Measurements from ENCODE around the gene TGFBR3. TPM values are rescaled to one million over a fixed set of nuclear protein-coding genes. Genes with fewer than 3 reads are reported as not detected.
A peak's percentile ranks its signal among the peaks of the same experiment; 100 is the strongest.

Gene TGFBR3
- total and polyA plus RNA-seq, 9 of the 15 experiments (the other 6 are each of a cell fraction or from before 2014, with no cell fraction given), result 3.6 to 32.4 (median 15.6) TPM

DNA sequence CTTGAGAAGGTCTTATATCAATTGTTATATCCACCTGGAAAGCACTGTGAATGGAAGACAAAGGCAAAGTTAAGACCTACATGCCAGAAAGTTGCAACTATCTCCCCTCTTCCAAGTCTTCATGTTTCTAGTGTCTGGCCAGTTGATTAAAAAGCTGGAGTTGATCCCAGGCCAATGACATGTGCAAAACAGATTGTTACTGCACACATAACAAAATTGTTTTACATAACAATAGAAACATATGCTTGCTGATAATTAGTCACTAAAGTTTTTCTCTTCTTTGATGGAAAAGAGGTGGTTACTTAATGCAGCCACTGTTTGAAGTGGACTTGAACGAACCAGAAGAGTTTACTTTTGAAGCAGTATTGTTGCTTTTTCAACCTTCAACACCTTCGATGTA lies 158.2 kb downstream of the TGFBR3 start (continued):
- TF ChIP-seq, protein P1, sequence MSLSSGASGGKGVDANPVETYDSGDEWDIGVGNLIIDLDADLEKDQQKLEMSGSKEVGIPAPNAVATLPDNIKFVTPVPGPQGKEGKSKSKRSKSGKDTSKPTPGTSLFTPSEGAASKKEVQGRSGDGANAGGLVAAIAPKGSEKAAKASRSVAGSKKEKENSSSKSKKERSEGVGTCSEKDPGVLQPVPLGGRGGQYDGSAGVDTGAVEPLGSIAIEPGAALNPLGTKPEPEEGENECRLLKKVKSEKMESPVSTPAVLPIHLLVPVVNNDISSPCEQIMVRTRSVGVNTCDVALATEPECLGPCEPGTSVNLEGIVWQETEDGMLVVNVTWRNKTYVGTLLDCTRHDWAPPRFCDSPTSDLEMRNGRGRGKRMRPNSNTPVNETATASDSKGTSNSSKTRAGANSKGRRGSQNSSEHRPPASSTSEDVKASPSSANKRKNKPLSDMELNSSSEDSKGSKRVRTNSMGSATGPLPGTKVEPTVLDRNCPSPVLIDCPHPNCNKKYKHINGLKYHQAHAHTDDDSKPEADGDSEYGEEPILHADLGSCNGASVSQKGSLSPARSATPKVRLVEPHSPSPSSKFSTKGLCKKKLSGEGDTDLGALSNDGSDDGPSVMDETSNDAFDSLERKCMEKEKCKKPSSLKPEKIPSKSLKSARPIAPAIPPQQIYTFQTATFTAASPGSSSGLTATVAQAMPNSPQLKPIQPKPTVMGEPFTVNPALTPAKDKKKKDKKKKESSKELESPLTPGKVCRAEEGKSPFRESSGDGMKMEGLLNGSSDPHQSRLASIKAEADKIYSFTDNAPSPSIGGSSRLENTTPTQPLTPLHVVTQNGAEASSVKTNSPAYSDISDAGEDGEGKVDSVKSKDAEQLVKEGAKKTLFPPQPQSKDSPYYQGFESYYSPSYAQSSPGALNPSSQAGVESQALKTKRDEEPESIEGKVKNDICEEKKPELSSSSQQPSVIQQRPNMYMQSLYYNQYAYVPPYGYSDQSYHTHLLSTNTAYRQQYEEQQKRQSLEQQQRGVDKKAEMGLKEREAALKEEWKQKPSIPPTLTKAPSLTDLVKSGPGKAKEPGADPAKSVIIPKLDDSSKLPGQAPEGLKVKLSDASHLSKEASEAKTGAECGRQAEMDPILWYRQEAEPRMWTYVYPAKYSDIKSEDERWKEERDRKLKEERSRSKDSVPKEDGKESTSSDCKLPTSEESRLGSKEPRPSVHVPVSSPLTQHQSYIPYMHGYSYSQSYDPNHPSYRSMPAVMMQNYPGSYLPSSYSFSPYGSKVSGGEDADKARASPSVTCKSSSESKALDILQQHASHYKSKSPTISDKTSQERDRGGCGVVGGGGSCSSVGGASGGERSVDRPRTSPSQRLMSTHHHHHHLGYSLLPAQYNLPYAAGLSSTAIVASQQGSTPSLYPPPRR (CRISPR knock-in tag; IDR thresholded peaks at IDR 0.05; ENCODE audit: borderline replicate concordance), result no peak
- no peak for TF ChIP-seq TRIM28 (IDR thresholded peaks at IDR 0.05)
- TF ChIP-seq ZNF354B (CRISPR knock-in tag; IDR thresholded peaks at IDR 0.05), result no peak
- no peak for TF ChIP-seq RBM22 (IDR thresholded peaks at IDR 0.05; ENCODE audit: low read depth, low read length, poor library complexity, severe bottlenecking)
- no peak for TF ChIP-seq EGR1 (conservative IDR thresholded peaks at IDR 0.05)
- TF ChIP-seq FOXK2 (conservative IDR thresholded peaks at IDR 0.05 in 1 of 2, IDR thresholded peaks at IDR 0.05 in 1 of 2; ENCODE audit: low read depth in 2 of 2), result 0 out of 4 replicates have a peak, but pooled peaks of 1 of the 2 experiments have one; percentile 10
- TF ChIP-seq SMARCE1 (IDR thresholded peaks at IDR 0.05), result 0 out of 2 replicates have a peak, but pooled peaks have one; percentile 13
- no peak for TF ChIP-seq ZNF184 (CRISPR knock-in tag; IDR thresholded peaks at IDR 0.05)
- TF ChIP-seq, protein P2, sequence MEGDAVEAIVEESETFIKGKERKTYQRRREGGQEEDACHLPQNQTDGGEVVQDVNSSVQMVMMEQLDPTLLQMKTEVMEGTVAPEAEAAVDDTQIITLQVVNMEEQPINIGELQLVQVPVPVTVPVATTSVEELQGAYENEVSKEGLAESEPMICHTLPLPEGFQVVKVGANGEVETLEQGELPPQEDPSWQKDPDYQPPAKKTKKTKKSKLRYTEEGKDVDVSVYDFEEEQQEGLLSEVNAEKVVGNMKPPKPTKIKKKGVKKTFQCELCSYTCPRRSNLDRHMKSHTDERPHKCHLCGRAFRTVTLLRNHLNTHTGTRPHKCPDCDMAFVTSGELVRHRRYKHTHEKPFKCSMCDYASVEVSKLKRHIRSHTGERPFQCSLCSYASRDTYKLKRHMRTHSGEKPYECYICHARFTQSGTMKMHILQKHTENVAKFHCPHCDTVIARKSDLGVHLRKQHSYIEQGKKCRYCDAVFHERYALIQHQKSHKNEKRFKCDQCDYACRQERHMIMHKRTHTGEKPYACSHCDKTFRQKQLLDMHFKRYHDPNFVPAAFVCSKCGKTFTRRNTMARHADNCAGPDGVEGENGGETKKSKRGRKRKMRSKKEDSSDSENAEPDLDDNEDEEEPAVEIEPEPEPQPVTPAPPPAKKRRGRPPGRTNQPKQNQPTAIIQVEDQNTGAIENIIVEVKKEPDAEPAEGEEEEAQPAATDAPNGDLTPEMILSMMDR (IDR thresholded peaks at IDR 0.05 in 2 of 3, conservative IDR thresholded peaks at IDR 0.05 in 1 of 3; ENCODE audit: insufficient read depth in 2 of 3, low read depth in 1 of 3, low read length in 3 of 3), result no peak
- TF ChIP-seq NCOA6 (IDR thresholded peaks at IDR 0.05), result no peak
- TF ChIP-seq NCOR1 (IDR thresholded peaks at IDR 0.05), result peak; percentile 47
- no peak for TF ChIP-seq TAF7 (tag; IDR thresholded peaks at IDR 0.05)
- TF ChIP-seq PHF21A (IDR thresholded peaks at IDR 0.05; ENCODE audit: borderline replicate concordance, low read depth), result no peak
- TF ChIP-seq COPS2 (conservative IDR thresholded peaks at IDR 0.05), result no peak
- TF ChIP-seq SNIP1 (IDR thresholded peaks at IDR 0.05; ENCODE audit: low read depth), result no peak
- no peak for TF ChIP-seq SIN3A (IDR thresholded peaks at IDR 0.05; ENCODE audit: borderline replicate concordance in 2 of 2, control insufficient read depth in 1 of 2, low read depth in 2 of 2, low read length in 2 of 2)
- TF ChIP-seq, protein P3, sequence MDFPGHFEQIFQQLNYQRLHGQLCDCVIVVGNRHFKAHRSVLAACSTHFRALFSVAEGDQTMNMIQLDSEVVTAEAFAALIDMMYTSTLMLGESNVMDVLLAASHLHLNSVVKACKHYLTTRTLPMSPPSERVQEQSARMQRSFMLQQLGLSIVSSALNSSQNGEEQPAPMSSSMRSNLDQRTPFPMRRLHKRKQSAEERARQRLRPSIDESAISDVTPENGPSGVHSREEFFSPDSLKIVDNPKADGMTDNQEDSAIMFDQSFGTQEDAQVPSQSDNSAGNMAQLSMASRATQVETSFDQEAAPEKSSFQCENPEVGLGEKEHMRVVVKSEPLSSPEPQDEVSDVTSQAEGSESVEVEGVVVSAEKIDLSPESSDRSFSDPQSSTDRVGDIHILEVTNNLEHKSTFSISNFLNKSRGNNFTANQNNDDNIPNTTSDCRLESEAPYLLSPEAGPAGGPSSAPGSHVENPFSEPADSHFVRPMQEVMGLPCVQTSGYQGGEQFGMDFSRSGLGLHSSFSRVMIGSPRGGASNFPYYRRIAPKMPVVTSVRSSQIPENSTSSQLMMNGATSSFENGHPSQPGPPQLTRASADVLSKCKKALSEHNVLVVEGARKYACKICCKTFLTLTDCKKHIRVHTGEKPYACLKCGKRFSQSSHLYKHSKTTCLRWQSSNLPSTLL (IDR thresholded peaks at IDR 0.05), result no peak
- TF ChIP-seq BCOR (IDR thresholded peaks at IDR 0.05), result no peak
- peak; percentile 64 for TF ChIP-seq DPF2 (IDR thresholded peaks at IDR 0.05)
- TF ChIP-seq CREBBP (IDR thresholded peaks at IDR 0.05; ENCODE audit: low read depth, low read length), result no peak
- TF ChIP-seq CC2D1A (IDR thresholded peaks at IDR 0.05), result no peak
- TF ChIP-seq TEAD4 (IDR thresholded peaks at IDR 0.05; ENCODE audit: low read length), result no peak
- TF ChIP-seq TEAD4 (CRISPR knock-in tag; IDR thresholded peaks at IDR 0.05; ENCODE audit: borderline replicate concordance), result no peak
